ENCODE data around the gene AQP6.
"Not testable (repeated sequence)": the region's sequence is repeated elsewhere in the genome, so short reads cannot be mapped to it uniquely, and the experiment has no call there.

Gene AQP6

GRCh38 chr12:49969651-49970429 lies 2.9 kb upstream of the AQP6 start:
- DNase-seq (ENCODE audit: low read depth): no peak

DNA sequence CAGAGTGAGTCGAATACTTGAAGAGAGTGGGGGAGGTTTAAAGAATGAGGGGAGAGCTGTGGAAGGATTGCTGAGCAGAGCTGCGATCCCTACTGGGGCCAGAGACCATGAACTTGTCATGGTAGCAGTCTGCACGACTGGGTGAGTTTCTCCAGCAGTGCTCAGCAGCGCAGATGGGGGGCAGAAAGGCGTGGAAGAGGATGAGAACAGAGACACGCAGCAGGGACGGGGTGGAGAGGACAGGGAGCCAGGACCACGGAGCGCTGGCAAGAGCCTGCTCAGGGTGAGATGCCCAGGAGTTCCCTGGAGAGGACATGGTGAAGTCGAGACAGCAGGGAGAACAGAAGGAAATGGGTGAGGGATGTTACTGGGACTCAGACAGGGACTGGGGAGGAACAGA lies 2.1 kb upstream of the AQP6 start:
- no peak for DNase-seq (ENCODE audit: low read depth)

DNA sequence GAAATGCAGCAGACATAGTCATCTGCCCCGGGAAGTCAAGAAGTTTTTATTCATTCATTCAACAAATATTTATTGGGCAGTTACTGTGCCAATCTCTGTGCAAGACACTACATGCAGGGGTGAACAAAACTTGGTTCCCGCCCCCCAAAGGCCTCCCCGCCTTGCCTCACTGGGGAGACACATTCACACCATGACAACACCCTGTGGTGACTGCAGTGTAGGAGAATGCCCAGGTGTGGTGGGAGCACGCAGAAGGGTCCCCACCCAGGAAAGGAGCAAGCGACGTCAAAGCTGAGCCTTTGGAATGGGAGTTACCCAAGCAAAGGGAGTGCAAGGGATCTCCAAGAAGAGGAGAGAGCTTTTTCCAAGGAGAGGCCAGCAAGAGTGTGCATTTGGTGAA lies 1.6 kb upstream of the AQP6 start:
- no peak for DNase-seq (ENCODE audit: low read depth)

- DNase-seq (ENCODE audit: low read depth): no peak
These were observed 618 bp upstream of the AQP6 start for GRCh38 chr12:49972129-49972528.

GRCh38 chr12:49973361-49973830 lies 649 bp downstream of the AQP6 start:
- no peak for DNase-seq (ENCODE audit: low read depth)

- DNase-seq (ENCODE audit: low read depth): no peak
These were observed 1.5 kb downstream of the AQP6 start for GRCh38 chr12:49974231-49974675.

GRCh38 chr12:49974677-49975317 lies 2.0 kb downstream of the AQP6 start:
- DNase-seq (ENCODE audit: low read depth): no peak

GRCh38 chr12:49975318-49975761 lies 2.6 kb downstream of the AQP6 start:
- DNase-seq (ENCODE audit: low read depth): no peak

- no peak for DNase-seq (ENCODE audit: low read depth)
These were observed 3.8 kb downstream of the AQP6 start for GRCh38 chr12:49976557-49976956.

DNA sequence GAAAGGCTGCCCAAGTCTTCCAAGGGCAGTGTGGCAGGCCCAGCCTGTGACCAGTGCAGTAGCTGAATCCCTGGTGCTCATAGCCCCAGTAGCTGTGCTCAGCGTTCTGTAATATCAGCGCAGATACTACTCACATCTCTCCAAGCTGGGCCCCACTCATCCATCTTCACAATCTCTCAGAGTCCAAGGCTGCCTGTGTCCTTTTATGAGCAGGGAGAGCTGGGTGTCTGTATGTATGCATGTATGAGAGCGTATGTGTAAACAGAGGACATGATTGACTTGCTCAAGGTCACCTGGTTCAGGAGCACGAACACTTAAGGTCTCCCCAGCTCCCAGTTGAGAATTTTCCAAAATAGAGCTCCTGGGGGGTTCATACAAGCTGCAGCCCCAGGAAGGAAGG lies 5.4 kb downstream of the AQP6 start:
- DNase-seq (ENCODE audit: low read depth): no peak

GRCh38 chr12:49979016-49979586 lies 6.4 kb downstream of the AQP6 start:
- no peak for DNase-seq (ENCODE audit: low read depth)

GRCh38 chr12:49979791-49980190 lies 7.0 kb downstream of the AQP6 start:
- DNase-seq (ENCODE audit: low read depth): no peak

- no peak for DNase-seq (ENCODE audit: low read depth)
These were observed 8.0 kb downstream of the AQP6 start for GRCh38 chr12:49980501-49981349.

GRCh38 chr12:49982246-49983087 lies 9.7 kb downstream of the AQP6 start:
- DNase-seq (ENCODE audit: low read depth): no peak

DNA sequence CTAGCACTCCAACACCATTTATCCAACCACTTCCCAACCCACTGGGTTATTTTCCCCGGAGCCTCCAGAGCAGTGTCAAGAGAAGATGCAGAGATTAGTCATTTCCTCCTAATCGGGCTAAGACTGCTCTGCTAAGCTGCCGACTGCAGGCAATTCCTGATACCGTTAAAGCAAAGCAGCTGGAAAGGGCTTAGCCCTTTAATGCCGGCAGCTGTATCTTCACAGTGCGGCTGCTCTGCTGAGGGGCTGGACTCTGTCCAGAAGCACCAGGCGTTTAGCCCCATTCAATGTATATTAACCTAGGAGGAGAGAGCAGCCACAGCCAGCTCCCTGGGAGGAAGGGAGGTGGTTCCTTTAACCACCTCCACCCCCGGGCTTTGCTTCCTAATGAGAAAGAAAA lies 11.1 kb downstream of the AQP6 start:
- no peak for DNase-seq (ENCODE audit: low read depth)

GRCh38 chr12:49984476-49985359 lies 12.0 kb downstream of the AQP6 start:
- no peak for DNase-seq (ENCODE audit: low read depth)

DNA sequence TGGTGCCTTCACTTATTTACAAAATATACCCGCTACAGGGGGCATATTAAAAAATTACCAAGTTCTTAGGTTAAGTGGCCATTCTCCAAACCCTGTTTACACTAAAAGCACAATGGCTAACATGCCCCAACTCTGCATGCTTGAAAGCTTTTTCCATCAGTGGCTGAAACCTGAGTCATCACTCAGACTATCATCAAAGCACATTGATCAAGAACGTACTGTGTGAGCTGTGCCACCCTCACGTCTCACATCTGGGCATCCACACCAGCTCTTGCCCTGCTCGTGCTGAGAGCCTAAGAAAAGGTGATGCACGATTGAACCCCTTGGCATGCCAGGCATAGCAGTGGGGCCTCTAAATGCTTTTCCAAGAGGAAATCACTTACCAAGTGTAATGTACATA lies 13.2 kb downstream of the AQP6 start:
- DNase-seq (ENCODE audit: low read depth): no peak

DNA sequence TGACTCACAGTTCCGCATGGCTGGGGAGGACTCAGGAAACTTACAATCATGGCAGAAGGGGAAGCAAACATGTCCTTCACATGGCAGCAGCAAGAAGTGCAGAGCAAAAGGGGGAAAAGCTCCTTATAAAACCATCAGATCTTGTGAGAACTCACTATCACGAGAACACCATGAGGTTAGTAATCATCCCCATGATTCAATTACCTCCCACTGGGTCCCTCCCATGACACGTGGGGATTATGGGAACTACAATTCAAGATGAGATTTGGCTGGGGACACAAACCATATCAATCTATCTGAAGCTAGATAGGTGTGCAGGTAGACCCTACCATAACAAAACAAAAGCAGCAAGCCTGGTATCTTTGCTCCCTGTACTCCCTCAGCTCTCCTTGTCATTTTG lies 13.7 kb downstream of the AQP6 start:
- not testable (repeated sequence) for DNase-seq (ENCODE audit: low read depth)

GRCh38 chr12:49987625-49988303 lies 15.0 kb downstream of the AQP6 start:
- DNase-seq (ENCODE audit: low read depth): no peak

GRCh38 chr12:49989400-49989799 lies 16.7 kb downstream of the AQP6 start:
- not testable (repeated sequence) for DNase-seq (ENCODE audit: low read depth)

All from HS-27A (cell line).